ENCODE results near the gene TRIM63. TPM values are rescaled to one million over a fixed set of nuclear protein-coding genes. Genes with fewer than 3 reads are reported as not detected.
"Not testable (repeated sequence)": the region's sequence is repeated elsewhere in the genome, so short reads cannot be mapped to it uniquely, and the experiment has no call there.

TRIM63 gene
- polyA plus RNA-seq, 3 donors: 0.09 TPM; not detected in 2

DNA sequence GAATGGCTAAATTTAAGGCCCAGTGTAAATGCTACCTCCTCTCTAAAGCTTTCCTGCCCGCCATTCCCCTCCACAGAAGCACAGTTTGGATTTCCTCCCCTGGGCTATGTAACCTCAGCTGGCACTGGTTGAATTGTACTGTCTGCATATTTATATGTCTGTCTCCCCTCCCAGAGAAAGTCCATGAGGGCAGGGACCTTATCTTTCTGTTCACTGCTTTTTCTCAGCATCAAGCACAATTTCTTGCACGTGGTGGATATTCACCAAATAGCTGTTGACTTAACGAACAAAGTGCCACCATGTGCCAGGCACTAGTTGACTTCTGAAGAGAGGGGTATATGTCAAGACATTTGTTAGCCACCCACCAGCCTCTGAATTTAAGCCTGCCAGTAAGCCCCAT is 34.7 kb upstream of the TRIM63 start:
- WGBS (ENCODE audit: insufficient coverage): 100% methylated on average over 1 of the region's 3 CpGs
- no peak overlapping the region for H3K27ac Mint-ChIP-seq
- intact Hi-C loops (cut with micrococcal nuclease): no loop called here
- Histone ChIP-seq H3K4me1 (ENCODE audit: control insufficient read depth in 1 of 2, insufficient read depth in 2 of 2, low read length in 2 of 2) (no peaks in the 10 kb centered on the region), H2AFZ (ENCODE audit: insufficient read depth, low read depth, low read length, poor library complexity, severe bottlenecking) (no peak overlapping the region), H3K9ac (ENCODE audit: insufficient read depth, low read length, poor library complexity, severe bottlenecking) (no peak overlapping the region), H4K20me1 (ENCODE audit: insufficient read depth, low read length) (no peaks in the 10 kb centered on the region), H3K36me3 (replicated peaks in 1 of 2; ENCODE audit: control insufficient read depth in 1 of 2, insufficient read depth in 2 of 2, low read length in 2 of 2) (no peaks in the 10 kb centered on the region), H3K9me3 (replicated peaks in 1 of 2; ENCODE audit: control insufficient read depth in 1 of 2, insufficient read depth in 1 of 2, low read length in 2 of 2) (no peaks in the 10 kb centered on the region), H3K27me3 (ENCODE audit: control insufficient read depth in 2 of 2, insufficient read depth in 2 of 2, low read length in 2 of 2) (no peaks in the 10 kb centered on the region), H3K4me2 (replicated peaks; ENCODE audit: extremely low read depth, low read length, poor library complexity, severe bottlenecking) (no peak overlapping the region), H3K4me3 (replicated peaks in 1 of 3; ENCODE audit: low read depth in 2 of 3, low read length in 3 of 3) (no peak overlapping the region), H3K79me2 (ENCODE audit: insufficient read depth, low read length) (no peaks in the 10 kb centered on the region), H3K27ac (ENCODE audit: low read depth in 1 of 2, low read length in 2 of 2) (no peak overlapping the region)
- no peaks in the 10 kb centered on the region for H3K36me3 Mint-ChIP-seq
- no peak for DNase-seq
- H3K9me3 Mint-ChIP-seq: no peaks in the 10 kb centered on the region
- peaks cover 5% of the 10 kb centered on the region for H3K4me1 Mint-ChIP-seq
- H3K27me3 Mint-ChIP-seq (ENCODE audit: low read depth in 3 of 3): peaks cover 8 to 15% (median 12%) of the 10 kb centered on the region in 3 donors
- H3K4me3 Mint-ChIP-seq: no peak overlapping the region
- no peak for TF ChIP-seq CTCF (IDR thresholded peaks at IDR 0.05)

- H3K79me2 ChIP-seq (ENCODE audit: insufficient read depth, low read length); H3K36me3 ChIP-seq (replicated peaks in 1 of 2; ENCODE audit: control insufficient read depth in 1 of 2, insufficient read depth in 2 of 2, low read length in 2 of 2); H3K4me1 ChIP-seq (ENCODE audit: control insufficient read depth in 1 of 2, insufficient read depth in 2 of 2, low read length in 2 of 2); H4K20me1 ChIP-seq (ENCODE audit: insufficient read depth, low read length); intact Hi-C loops (cut with micrococcal nuclease); DNase-seq; H2AFZ ChIP-seq (ENCODE audit: insufficient read depth, low read depth, low read length, poor library complexity, severe bottlenecking); H3K27me3 ChIP-seq (ENCODE audit: control insufficient read depth in 2 of 2, insufficient read depth in 2 of 2, low read length in 2 of 2); H3K36me3 Mint-ChIP-seq; H3K27ac Mint-ChIP-seq; H3K4me3 Mint-ChIP-seq; H3K9ac ChIP-seq (ENCODE audit: insufficient read depth, low read length, poor library complexity, severe bottlenecking); H3K27ac ChIP-seq (ENCODE audit: low read depth in 1 of 2, low read length in 2 of 2); H3K9me3 ChIP-seq (replicated peaks in 1 of 2; ENCODE audit: control insufficient read depth in 1 of 2, insufficient read depth in 1 of 2, low read length in 2 of 2); H3K9me3 Mint-ChIP-seq; H3K4me1 Mint-ChIP-seq; H3K4me2 ChIP-seq (replicated peaks; ENCODE audit: extremely low read depth, low read length, poor library complexity, severe bottlenecking); H3K4me3 ChIP-seq (replicated peaks in 1 of 3; ENCODE audit: low read depth in 2 of 3, low read length in 3 of 3): not testable (repeated sequence)
- H3K27me3 Mint-ChIP-seq (ENCODE audit: low read depth in 3 of 3): peaks cover 8 to 16% (median 11%) of the 10 kb centered on the region in 3 donors
- WGBS (ENCODE audit: insufficient coverage): 96% methylated on average over 4 of the region's 10 CpGs
Observed at GRCh38 chr1:26100204-26100603, 32.8 kb upstream of the TRIM63 start.
